Activated CD4-positive, alpha-beta T cell treated with anti-CD3 and anti-CD28 coated beads, Interleukin-2, amount 50 U/mL, for 16 hours (primary cell): ENCODE data around the gene WFIKKN2.
"Not testable (repeated sequence)": the region's sequence is repeated elsewhere in the genome, so short reads cannot be mapped to it uniquely, and the experiment has no call there.

Experiments used
- DNase-seq: peaks from one replicate; pipeline ENCODE4 v3.0.0-alpha.2; 2020

The WFIKKN2 gene

GRCh38 chr17:50858486-50859225 lies 23.3 kb downstream of the WFIKKN2 start:
- DNase-seq = no peak

GRCh38 chr17:50859727-50860126 lies 24.3 kb downstream of the WFIKKN2 start:
- not testable (repeated sequence) for DNase-seq

- DNase-seq = no peak
Observed at GRCh38 chr17:50861334-50861676, 25.9 kb downstream of the WFIKKN2 start.

GRCh38 chr17:50861822-50862528 lies 26.6 kb downstream of the WFIKKN2 start:
- no peak for DNase-seq

- peak; percentile 51 for DNase-seq
Observed at GRCh38 chr17:50863221-50863843, 27.9 kb downstream of the WFIKKN2 start.

- no peak for DNase-seq
Observed at GRCh38 chr17:50863931-50864330, 28.5 kb downstream of the WFIKKN2 start.

- DNase-seq = peak; percentile 37
Observed at GRCh38 chr17:50864747-50865059, 29.3 kb downstream of the WFIKKN2 start.

- peak; percentile 57 for DNase-seq
Observed at GRCh38 chr17:50865060-50865867, 29.9 kb downstream of the WFIKKN2 start.

GRCh38 chr17:50865868-50866260 lies 30.5 kb downstream of the WFIKKN2 start:
- no peak for DNase-seq

GRCh38 chr17:50866261-50866949 lies 31.0 kb downstream of the WFIKKN2 start, which contains the start of gene TOB1:
Gene TOB1, minus strand, starts transcription at chr17:50866354. Its CDS starts 2,337 bp downstream, at chr17:50864017.
- DNase-seq = peak; percentile 97

GRCh38 chr17:50866950-50867362 lies 31.6 kb downstream of the WFIKKN2 start:
- DNase-seq = peak; percentile 62

- DNase-seq = peak; percentile 93
Observed at GRCh38 chr17:50867363-50868139, 32.2 kb downstream of the WFIKKN2 start.

- DNase-seq = no peak
Observed at GRCh38 chr17:50868140-50868438, 32.7 kb downstream of the WFIKKN2 start.

- no peak for DNase-seq
Observed at GRCh38 chr17:50868602-50869001, 33.2 kb downstream of the WFIKKN2 start.

- peak; percentile 74 for DNase-seq
Observed at GRCh38 chr17:50871364-50871763, 36.0 kb downstream of the WFIKKN2 start.

GRCh38 chr17:50871898-50872297 lies 36.5 kb downstream of the WFIKKN2 start:
- no peak for DNase-seq

- peak; percentile 73 for DNase-seq
Observed at GRCh38 chr17:50872710-50873424, 37.5 kb downstream of the WFIKKN2 start.

- no peak for DNase-seq
Observed at GRCh38 chr17:50875074-50875473, 39.7 kb downstream of the WFIKKN2 start.

GRCh38 chr17:50877042-50877441 lies 41.7 kb downstream of the WFIKKN2 start:
- DNase-seq = not testable (repeated sequence)

GRCh38 chr17:50877838-50878237 lies 42.5 kb downstream of the WFIKKN2 start:
- no peak for DNase-seq

GRCh38 chr17:50879086-50879485 lies 43.7 kb downstream of the WFIKKN2 start:
- no peak for DNase-seq
